ENCODE results near the gene FBXO7.

The FBXO7 gene

DNA sequence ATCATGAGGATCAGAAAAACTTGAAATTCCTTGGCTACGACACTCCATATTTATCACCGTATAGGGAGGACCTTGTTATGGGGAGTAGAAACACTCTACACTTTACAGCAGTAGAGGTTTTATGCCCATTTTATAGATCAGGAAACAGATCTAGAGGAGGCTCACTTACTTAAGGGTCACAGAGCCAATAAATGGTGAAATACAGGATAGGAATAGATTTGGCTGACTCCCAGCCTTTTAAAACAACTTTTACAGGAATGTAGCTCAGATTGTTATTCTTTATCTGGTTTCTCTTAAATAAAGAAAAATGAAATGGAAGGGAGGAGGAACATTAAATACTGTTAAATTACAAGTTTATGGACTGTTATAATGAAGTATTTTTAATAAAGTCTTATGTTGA, 14.8 kb downstream of the FBXO7 start:
- no peak for DNase-seq (ENCODE audit: low read depth in 4 of 4, low spot score in 1 of 4)

DNA sequence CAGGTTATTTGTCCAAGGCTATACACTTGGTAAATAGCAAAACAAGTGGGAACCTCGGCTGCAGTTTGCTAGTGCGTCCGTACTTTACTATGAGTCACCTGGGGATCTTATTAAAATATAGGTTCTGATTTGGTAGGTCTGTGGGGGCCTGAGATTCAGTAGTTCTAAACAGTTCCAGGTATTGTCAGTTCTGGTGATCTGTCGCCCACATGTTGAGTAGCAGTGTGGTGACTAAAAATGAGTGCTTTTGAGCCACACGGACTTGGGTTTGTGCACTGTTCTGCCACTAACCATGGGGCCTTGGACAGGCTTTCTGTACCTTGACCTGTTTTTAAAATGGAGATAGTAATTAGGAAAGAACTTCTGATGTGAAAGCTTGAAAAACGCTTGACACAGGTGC, 15.7 kb downstream of the FBXO7 start:
- no peak for DNase-seq (ENCODE audit: low read depth in 4 of 4, low spot score in 1 of 4)

DNA sequence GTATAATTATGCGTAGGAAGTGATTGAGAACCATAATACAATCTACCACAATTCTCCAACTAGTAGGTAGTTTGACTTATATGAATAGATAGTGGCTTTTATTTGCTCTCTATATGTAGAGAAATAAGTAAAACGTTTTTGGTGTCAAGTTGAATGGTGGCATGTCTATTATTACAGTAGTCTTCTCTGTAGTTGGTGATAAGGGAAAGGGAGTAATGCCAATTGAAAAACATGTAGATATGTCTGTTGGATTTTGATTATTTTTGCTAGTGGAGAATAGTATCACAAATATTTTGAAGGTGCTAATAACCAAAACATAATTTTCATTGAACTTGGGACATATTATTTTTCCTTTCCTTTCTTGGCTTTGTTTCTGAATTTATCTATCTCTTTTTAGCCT, 17.5 kb downstream of the FBXO7 start:
- DNase-seq (ENCODE audit: low read depth in 4 of 4, low spot score in 1 of 4): no peak

DNA sequence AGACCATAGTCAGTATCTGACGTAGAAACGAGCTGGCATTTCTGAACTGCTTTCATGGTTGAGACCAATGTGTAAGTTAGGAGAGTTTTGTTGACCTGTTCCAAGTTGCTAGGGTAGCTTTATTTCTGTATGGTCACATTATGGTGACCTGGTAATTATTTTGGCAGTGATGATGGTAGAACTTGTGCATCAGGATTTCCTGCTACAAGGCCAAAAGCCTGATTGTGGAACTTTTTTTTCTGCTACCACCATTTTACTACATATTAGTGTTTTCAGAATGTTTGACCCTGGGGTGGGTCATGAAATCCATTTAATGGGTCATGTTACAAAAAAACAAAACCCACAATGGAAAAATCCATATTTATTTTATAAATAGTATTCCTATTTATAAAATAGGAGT, 18.9 kb downstream of the FBXO7 start:
- DNase-seq (ENCODE audit: low read depth in 4 of 4, low spot score in 1 of 4): no peak

DNA sequence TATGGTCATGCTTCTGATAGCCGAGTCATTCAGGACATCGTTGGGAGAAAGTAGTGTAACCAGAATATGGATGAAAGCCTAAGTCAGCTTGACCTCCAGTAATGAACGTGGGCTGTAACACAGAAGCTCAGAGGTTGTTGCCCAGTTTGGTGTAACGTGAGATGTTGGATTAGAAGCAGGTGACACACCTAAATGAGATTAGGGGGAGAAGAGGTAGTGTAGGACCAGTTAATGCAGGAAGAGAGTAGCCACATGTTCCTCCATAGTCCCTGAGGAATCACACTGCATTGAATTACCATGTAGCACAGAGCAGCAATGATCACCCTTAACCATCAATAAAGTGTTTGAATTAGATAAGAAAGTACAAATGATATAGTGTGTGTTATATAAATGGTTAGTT, 20.4 kb downstream of the FBXO7 start:
- DNase-seq (ENCODE audit: low read depth in 4 of 4, low spot score in 1 of 4): no peak

DNA sequence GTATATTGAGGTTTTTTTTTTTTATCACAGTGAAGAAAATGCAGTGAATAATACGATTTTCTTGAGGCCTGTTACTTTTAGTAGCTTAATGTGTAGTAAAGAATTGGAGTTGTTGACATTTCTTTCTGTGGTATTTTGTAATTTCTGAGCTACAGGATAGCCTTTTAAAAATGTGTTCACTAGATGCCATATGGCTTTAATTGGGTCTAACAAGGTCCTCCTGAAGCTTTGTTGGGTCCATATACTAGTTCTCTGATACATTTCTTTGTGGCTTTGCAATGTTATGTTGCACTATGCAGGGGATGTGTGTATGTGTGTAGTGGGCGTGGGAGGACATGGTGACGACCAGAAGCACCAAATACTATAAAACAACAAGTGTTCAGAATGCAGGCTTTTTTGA, 25.1 kb downstream of the FBXO7 start:
- DNase-seq (ENCODE audit: low read depth in 4 of 4, low spot score in 1 of 4): no peak

DNA sequence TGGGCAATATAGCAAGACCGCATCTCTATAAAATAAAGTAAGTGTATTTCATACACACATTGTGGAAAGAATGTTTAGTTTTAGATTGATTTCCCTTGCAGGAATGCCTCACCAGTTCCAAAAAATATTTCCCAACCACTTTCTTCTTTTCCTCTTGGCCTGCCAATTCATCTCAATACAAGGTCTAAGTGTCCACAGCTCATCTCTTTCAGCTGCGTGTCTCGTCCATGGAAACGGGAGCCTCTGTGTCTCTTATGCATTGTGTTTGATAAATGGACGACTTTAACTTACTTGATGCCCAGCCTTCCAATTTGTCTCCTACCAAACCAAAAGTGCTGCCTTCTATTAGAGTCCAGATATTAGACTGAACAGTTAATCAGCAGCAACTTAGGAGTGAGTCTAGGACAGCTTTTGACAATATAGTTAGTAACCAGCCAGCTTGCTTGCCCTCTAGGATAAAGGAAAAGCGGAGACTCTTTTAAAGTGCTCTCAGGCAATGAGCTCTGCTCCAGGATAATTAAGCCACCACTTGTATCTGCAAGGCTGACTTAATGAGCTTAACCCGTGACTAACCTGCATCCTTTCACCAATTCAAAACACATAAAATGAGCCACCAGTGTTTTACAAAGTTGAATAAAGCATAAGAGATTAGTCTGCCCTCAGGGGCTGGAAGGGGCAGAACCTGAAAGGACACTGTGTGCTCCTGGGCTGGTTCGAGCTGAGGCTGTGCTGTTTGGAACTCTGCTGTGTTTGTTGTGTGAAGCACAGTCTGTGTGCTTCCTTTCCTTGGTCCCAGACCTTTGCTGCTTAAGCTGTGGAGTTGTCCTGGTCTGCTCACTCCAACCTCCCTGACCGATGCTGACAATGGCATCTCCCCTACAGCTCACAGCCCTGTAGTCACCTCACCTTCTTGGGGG, 27.5 kb downstream of the FBXO7 start:
- no peak for DNase-seq (ENCODE audit: low read depth in 4 of 4, low spot score in 1 of 4)

DNA sequence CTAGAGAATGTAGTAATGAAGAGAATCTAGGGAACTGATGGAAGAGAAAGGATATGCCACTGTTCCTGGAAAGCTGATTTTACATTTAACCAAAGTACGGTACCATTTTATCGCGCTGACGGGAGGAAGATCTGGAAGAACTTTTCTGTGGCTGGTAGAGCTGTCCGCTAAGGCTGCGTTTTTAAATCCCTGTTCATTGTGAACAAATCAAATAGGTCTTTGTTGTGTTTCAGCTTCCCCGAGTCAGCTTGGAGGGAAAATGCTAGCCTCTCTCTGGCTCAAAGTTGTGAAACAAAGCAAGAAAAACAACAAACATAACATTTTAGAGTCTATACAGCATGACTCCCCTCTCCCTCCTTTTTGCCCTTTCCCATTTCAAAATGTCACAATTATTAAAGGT, 34.4 kb downstream of the FBXO7 start:
- no peak for DNase-seq (ENCODE audit: low read depth in 4 of 4, low spot score in 1 of 4)

DNA sequence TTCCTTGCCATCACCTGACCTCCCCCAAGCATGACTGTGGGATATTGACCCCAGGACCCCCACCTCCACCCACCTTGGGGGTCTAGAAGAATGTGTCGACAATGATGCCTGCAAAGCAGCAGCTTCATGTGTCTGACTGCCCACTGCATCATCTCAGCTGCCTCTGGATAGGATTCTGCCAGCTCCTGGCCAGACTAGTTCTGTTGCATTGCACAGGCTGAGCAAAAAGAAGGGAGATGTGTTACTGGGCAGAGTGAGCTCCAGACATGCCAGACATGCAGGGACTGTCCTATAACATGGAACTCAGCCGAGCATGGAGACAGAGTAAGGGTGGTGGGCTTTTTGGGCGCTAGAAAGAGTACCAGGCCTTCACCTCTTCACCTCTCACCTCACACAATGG, 36.7 kb downstream of the FBXO7 start:
- no peak for DNase-seq (ENCODE audit: low read depth in 4 of 4, low spot score in 1 of 4)

DNA sequence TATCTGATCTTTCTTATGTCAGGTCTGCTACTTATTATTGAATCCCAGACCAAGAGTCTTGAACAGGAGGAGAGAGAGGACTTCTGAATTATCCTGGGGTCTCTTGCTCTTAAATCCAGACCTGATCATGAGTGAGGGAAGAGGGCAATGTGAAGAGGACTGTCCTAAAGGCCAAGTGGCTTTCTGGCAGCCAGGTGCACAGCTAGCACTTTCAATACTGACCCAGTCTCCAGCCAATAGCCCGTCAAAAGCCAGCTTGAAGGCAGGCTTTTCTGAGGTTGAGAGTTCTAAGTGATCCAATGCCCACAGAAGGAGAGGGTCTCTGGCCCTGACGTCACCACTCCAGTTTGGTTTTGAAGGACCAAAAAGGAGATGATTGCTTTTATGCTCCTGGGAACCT, 37.2 kb downstream of the FBXO7 start:
- DNase-seq (ENCODE audit: low read depth in 4 of 4, low spot score in 1 of 4): no peak

DNA sequence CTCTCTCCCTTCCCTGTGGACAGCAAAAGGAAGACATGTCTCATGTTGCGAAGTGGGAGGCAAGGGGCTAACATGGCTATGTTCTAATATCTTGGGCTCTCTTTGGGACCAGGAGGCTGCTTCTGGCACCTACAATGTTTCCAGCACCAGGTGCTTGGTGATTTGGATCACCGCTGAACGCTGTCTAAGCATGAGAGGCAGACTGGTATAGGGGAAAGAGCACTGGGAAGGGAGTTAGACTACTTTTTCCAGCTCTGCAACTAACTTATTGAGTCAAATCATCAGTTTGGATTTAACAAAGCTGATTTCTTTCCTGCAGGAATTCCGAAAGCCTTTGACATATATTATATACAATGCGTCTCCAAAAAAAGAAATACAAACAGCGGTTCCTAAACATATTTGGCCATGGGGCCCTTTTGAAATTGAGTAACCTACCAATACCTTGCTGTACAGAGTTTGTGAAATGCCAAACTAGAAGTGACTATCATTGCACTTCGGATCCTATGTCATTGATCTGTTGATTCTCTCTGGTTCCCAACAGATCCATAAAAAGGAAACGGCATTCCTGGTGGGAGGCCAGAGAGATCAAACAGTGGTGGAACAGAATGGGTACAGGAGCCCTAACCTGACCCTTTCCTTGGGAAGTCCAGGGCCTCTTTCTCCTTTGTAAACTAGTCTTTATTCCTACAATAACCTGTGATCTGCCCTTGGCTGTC, 37.8 kb downstream of the FBXO7 start:
- DNase-seq (ENCODE audit: low read depth in 4 of 4, low spot score in 1 of 4): no peak

DNA sequence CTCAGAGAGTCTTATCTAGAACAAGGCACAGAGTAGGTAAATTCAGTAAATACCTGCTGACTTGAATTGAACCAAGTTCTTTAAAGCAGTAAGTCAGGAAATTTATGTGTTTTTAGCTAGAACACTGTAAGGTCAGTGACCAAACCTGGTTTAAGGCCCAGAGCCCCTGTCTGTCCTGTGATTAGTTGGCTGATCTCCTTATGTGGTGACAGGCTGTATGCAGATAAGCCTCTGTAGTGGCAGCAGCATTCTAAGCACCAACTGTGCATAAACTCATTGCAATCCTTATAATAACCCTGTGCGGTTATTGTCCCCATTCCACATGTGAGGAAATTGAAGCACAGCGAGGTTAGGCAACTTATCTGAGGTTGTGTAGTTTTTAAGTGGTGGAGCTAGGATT, 40.5 kb downstream of the FBXO7 start:
- no peak for DNase-seq (ENCODE audit: low read depth in 4 of 4, low spot score in 1 of 4)

DNA sequence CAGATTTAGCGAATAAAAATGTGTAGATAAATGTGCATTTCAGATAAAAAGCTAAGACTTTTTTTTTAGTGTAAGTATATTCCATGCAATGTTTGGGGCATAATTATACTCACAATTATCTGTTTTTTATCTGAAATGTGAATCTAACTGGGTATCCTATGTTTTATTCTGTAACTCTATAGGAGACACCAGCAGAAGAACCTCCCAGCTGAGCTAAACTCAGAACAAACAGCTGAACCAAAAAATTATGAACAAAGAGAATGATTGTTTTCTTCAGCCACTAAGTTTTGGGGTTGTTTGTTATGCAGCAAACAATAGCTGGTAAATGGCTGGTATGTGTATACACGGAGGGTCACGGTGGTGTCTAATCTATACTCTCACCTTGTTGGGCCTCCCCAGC, 42.9 kb downstream of the FBXO7 start:
- no peak for DNase-seq (ENCODE audit: low read depth in 4 of 4, low spot score in 1 of 4)

DNA sequence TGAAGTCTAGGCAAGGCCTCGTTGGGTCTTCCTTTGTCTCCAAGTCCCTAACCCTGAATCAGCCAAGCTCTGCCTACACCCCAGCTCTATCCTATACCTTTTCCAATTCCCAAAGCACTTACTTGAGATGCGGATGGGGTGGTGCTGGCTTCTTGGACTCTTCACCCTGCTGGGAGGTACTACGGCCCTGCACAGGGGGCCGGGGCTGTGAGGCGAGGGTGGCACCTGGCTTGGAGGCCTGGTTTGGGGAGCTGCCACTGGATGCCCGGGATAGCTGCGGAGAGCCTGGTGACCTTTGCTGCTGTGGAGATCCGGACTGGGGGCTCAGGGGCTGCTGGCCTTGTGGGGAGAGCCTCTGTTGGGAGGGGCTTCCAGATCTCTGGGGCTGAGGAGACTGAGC, 43.3 kb downstream of the FBXO7 start:
- no peak for DNase-seq (ENCODE audit: low read depth in 4 of 4, low spot score in 1 of 4)

DNA sequence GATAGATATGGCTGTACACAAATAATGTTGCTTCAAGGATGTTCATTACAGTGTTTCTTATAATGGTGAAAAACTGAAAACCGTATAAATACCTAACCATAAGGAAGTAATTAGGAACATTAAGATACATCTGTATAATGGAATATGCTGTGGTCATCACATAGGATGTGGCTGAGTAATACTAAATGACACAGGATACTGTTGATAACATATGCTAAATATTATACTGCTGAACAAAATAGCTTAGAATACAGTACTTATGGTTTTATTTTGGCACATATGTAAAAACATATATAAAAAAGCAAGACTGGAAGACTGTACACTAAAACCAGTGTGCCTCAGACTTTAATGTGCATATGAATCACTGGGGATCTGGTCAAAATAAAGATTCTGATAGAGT, 43.8 kb downstream of the FBXO7 start:
- no peak for DNase-seq (ENCODE audit: low read depth in 4 of 4, low spot score in 1 of 4)

DNA sequence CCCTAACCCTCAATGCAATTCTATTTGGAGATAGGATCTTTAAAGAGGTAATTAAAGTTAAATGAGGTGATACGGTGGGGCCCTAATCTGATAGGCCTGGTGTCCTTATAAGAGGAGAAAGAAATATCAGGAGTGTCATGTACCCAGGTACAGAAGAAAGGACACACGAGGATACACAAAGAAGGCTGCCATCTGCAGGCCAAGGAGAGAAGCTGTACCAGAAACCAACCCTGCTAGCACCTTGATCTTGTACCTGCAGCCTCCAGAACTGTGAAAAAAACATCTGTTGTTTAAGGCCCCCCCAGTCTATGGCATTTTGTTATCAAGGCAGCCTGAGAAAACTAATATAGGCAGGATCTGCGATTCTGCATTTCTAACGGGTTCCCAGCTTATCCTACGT, 44.2 kb downstream of the FBXO7 start:
- DNase-seq (ENCODE audit: low read depth in 4 of 4, low spot score in 1 of 4): no peak

DNA sequence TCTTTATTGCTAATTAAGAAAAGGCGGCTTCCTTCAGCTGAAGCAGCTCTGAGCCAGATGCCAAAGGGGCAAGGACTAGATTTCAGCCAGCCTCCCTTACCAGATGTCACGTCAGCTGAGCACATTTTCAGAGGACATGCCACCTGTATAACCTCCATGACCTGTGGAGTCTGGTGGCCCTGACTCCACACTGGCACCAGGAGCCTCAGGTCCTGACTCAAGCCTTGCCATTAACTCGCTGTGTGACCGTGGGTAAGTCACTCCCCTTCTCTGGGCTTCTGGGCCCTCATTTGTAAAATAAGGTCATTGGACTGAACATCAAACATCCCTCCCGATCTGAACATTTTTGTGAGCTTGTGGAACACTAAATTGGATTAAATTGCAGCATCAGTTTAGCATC, 46.0 kb downstream of the FBXO7 start:
- DNase-seq (ENCODE audit: low read depth in 4 of 4, low spot score in 1 of 4): no peak

DNA sequence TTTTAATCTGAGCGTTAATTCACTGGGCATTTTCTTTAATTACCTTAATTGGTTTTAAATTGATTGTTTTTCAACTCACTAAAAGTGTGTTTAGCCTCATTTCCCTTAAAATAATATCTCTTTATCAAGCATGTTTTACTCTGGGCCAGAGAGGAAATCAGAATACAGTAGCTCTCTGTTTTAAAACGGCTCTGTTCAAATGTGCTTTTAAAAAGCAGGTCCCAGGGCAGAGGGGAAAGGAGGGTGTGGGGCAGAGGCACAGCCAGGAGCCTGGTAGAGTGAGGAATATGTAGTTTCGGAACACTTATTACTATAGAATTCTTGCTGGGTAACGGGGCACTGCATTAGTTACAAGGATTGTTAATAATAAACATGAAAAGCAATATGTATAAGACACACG, 47.6 kb downstream of the FBXO7 start:
- no peak for DNase-seq (ENCODE audit: low read depth in 4 of 4, low spot score in 1 of 4)

DNA sequence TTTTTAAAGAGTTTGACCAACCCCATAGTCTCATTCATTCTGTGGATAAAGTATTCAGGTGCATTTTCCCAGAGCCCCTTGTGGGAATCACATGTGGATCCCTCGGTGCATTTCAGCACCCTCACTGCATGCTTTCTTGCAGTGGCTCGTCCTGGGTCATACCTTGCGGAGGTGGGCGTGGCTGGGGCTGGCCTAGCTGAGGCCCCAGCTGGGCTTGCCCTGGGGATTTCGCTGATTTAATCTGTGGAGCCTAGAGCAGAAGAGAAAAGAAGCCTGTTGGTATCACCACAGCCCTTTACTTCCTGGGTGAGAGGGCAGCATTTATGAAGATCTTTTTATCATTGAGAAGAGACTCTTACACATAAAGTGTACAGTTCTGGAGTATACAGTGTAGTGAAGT, 53.1 kb downstream of the FBXO7 start:
- DNase-seq (ENCODE audit: low read depth in 4 of 4, low spot score in 1 of 4): no peak

DNA sequence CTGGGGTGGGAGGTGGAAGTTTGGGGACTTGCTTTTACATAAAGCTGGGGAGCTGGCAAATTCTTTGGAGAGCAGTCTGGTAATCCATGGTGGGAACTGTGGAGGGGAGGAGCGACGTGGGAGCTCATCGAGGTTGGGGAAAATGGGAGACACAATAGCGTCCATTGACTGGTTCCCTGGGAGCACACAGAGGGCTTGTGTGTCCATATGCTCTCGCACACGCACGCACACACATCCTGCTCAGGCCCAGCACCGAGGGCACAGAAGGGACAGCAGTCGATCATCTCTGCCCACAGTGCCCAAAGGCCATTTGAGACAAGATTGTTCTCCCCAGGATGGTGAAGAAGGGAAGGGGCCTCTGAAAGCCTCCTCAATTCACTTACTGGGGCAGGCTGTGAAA, 53.7 kb downstream of the FBXO7 start:
- no peak for DNase-seq (ENCODE audit: low read depth in 4 of 4, low spot score in 1 of 4)

DNA sequence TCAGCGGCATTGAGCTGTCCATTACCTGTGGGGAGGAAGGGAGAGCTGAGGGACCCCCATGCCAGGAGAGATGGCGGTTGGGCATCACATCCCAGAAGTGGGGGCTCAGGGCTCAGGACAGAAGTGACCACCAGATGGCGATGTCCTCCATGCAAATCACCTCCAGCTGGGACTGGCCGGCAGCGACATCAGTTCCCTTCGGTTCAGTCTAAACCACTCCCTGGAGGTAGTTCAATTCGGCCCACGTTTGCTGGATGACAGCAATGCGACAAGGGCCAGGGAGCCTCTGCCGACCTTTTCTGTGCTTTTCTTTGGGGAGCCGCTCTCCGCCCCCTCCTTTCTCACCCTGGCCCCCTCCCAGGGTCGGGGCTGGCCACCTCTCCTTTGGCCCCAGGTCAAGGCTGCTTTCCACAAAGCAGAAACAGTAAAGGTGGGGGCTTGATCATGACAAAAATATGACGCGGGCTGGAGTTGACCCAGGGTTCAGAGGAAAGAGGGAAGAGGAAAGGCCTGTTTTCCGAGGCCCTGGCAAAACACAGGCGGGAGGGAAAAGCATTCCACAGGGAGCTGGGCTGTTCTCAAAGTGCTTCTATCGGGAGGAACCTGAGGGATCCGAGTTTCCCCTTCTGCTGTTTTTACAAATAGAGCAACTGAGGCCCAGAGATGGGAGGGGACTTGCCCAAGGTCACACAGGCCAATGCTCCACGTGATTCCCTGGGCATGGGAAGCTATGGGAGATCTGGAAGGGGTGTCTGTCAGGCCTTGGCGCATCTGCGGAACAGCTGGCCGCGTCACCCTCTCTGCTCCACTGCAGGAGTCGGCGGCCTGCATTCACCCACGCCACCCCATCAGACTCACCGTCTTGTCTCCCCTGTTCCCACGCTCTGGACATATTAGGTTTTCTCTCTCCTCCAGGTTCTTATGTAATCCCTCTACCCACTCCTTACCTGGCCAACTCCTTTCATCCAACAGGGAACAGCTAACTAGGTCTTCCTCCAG, 54.7 kb downstream of the FBXO7 start:
- peak; percentile 35 to 46 (median 40) for DNase-seq (ENCODE audit: low read depth in 4 of 4, low spot score in 1 of 4)
